IPS-NIHi7 (cell line): ENCODE measurements around the gene FOXS1.
A peak's percentile ranks its signal among the peaks of the same experiment; 100 is the strongest.
"Not testable (repeated sequence)": the region's sequence is repeated elsewhere in the genome, so short reads cannot be mapped to it uniquely, and the experiment has no call there.

ENCODE experiments used
- DNase-seq: peaks from one replicate; pipeline ENCODE4 v3.0.0; 2012; ENCODE audit warnings: mixed read lengths; ENCODE audit errors: extremely low spot score

FOXS1 gene

GRCh38 chr20:31823360-31824124 lies 21.9 kb downstream of the FOXS1 start:
- DNase-seq, result no peak

GRCh38 chr20:31822421-31823330 lies 22.7 kb downstream of the FOXS1 start:
- peak; percentile 96 for DNase-seq

GRCh38 chr20:31821427-31821826 lies 24.0 kb downstream of the FOXS1 start:
- DNase-seq, result no peak

DNA sequence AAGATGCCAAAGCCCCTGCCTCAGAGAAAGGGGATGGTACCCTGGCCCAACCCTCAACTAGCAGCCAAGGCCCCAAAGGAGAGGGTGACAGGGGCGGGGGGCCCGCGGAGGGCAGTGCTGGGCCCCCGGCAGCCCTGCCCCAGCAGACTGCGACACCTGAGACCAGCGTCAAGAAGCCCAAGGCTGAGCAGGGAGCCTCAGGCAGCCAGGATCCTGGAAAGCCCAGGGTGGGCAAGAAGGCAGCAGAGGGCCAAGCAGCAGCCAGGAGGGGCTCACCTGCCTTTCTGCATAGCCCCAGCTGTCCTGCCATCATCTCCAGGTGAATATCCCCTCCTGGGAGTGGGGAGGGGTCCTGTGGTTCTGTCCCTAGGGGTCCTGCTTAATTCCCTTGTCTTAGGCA lies 25.2 kb downstream of the FOXS1 start:
- DNase-seq, result no peak

GRCh38 chr20:31819083-31819784 lies 26.2 kb downstream of the FOXS1 start, which contains the start of gene MYLK2:
Gene MYLK2 (plus strand): TSS chr20:31819356. CDS start chr20:31819581, 225 bp downstream.
- no peak for DNase-seq

DNA sequence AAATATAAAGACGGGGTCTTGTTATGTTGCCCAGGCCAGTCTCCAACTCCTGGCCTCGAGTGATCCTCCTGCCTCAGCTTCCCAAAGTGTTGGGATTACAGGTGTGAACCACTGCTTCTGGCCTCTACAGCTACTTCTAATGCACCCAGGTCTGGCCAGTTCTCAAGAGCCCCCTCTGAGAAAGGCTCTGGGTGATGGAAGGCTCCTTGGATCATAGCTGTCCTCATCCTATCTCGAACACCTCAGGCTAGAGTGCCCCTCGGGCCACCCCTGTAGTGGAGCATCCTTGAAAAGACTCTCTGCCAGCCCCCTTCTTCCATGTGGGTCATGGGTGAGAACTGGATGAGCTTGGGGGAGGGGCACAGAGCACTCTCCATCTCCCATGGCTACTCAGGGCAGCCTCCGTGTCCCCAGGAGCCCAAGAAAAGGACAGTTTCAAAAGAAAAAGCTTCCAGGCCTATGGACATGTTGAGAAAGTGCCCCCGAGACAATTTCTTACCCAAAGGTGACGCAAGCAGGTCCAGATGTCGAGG lies 27.0 kb downstream of the FOXS1 start:
- DNase-seq, result no peak

- no peak for DNase-seq
Observed at GRCh38 chr20:31817461-31817860, 27.9 kb downstream of the FOXS1 start.

DNA sequence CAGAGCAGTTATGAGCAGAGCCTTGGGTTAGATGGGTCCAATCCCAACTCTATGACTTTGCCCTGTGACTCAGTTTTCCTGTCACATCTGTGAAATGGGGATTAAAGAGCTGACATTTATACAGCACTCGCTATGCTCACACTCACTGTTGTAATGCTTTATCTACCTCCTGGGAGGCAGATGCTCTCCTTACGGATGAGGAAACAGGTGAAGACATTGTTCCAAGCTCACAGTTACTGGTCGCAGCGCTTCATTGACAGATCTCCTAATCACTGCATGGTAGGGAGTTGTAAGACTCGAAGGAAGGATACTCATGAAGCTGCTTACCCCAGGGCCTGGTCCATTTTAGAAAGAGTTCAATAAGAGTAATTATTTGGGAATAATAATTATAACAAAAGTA lies 29.2 kb downstream of the FOXS1 start:
- DNase-seq, result no peak

DNA sequence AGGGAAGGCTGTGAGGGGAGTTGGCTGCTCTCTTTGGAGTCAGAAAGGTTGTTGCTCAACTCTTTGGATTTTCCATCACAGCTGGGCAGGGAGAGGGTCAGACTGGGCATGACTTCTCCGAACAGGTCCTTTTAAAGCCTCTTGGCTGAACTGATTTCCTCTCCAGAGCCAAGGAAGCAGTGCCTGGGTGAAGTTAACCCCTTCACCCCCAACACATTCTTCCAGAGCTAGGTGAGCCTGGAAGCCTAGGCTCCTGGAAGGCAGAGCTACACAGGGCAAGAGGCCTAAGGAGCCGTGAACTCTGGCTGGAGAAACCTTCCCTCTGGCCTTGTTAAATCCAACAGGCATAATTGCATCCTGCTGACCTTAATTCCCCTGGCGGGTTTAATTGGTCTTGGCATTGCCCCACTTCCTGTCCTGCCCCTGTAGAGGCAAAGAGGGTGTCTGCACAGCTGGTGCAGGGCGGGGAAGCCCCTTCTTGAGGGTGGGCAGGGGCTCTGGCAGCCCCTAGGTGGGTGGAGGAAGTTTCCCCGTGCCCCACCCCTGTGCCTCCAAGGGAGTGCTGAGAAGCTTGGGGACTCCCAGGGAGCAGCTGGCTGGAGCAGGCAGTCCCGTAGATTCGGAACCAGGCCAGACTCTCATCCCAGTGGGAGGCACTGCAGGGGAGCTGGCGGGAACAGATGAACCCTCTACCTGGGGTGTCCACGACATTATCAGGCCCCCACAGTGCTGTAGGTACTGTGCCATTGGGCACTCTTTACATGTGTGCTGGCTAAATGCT lies 29.8 kb downstream of the FOXS1 start:
- peak; percentile 45 for DNase-seq

- DNase-seq, result not testable (repeated sequence)
Observed at GRCh38 chr20:31814142-31814541, 31.3 kb downstream of the FOXS1 start.

GRCh38 chr20:31813611-31814010 lies 31.8 kb downstream of the FOXS1 start:
- DNase-seq, result no peak

DNA sequence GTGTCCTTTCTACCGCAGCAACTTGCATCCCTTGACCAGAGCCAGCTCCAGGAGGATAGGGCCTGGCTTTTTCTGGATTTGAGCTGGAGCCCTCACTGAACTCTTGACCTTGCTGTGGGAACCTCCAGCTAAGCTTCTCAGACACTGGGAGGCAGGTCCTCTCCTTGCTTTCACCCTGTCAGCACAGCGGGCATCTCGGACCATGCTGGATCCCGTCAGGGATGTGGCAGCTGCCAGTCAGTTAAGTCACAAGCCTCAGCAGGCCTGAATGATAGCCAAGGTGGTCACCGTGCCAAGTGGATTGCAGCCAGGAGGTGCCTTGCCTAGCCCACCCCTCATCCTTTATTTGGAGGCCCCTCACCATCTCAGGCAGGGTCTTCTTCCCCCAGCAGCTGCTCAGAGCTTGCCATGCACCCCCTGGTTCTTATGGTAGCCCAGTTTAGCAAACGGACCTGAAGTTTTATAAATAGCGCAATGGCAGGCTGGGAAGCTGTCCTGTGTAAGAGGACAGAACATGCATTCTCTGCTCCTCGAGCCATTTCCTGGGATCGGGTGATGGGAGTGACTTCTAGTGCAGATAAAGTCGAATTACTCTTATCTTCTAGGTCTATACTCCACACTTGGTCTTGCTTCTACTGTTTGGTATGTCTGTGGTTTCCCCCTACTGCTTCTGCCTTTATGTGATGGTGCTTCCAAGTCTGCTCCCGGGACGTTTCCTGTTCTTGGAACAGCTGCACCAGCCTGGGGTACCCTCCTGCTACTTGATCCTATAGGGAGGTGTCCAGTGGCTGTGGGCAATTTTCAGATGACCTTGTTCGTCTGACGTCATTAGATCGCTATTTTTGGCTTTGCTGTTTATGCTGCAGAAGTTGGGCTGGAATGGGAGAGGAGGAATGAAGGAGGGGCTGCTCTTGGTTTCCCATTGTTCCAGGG lies 33.3 kb downstream of the FOXS1 start:
- DNase-seq, result no peak

DNA sequence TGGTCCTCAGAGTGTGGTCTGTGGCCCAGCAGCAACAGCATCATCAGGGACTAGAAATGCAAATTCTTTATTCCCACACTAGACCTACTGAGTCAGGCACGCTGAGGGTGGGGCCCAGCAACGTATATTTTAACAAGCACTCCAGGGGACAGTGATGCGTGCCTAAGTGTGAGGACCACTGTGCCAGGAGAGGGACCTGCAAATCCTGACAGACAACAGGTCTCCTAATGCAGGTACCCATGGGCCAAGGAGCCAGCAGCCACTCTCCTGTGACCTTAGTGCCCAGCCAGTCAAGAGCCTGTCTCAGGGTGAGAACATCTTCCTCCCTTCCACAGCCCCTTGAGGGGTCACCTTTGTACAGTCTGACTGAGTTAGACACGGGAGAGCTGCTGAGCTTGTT lies 34.2 kb downstream of the FOXS1 start:
- DNase-seq, result no peak

DNA sequence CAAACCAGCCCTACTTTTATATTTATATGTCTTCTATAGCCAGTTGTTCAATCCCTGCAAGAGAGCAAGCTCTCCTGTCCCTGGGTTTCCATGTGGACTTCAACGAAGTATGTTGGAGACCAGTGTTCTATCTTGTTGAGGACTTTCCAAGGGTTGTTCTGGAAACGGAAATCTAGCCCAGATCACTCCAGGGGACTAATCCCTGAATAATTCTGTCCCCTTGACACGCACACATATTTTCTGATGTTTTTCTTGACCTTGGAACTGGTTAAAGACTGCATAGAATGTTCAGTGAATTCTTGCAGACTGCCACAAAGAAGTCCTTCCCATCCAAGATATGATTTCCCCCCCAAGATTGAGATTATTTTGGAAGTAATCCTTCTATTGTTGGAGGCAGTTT lies 35.7 kb downstream of the FOXS1 start:
- no peak for DNase-seq

GRCh38 chr20:31808481-31808880 lies 36.9 kb downstream of the FOXS1 start:
- no peak for DNase-seq

GRCh38 chr20:31806564-31807355 lies 38.6 kb downstream of the FOXS1 start:
- no peak for DNase-seq

DNA sequence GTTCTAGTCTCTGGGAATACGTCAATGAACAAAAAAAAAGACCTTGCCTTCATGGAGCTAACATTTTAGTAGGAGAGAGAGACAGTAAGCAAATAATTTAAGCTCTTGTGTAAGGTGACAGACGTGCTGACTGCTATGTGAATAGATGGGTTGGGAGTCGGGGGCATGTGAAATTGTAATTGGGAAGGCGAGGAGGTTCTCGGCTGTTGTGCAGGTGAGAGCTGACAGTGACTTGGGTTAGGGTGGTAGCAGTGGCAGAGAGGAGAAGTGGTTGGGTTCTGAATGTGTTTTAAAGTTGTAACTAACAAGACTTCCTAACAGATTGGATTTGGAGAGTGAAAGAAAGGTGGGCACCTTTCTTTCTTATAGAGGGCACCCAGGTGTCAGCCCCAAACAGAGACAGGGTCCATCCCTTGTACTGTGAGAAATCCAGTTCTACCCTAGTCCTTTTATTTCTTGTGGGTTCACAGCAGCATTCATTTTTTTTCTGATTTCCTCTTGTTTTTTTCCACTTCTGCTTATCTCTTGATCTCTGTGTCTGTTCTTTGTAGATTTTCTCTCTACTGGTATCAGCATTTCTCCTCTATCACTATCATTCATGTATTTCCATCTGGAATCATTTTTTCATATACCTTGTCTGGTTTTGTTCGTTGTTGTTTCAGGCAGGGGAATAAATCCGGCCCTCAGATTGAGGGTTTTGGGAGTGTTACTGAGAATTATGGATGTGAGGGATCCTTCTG lies 41.7 kb downstream of the FOXS1 start:
- no peak for DNase-seq

DNA sequence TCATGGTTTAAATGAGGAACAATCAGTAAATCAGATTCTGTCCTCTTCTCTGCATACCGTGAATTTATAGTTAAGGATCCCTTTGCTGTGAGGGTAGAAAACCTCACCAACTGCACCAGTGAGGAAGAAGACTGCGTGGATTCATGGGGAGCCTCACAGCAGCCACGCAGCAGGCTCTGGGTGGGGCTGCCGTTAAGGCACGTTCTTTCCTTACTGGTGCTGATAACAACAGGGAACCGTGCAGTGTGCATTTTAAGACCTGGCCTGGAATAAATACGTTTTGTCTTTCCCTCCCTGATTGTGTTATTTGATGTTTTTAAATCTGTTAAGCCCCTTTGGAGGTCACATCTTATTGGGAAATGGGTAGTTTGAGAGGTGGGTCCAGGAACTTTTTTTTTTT lies 43.9 kb downstream of the FOXS1 start:
- DNase-seq, result no peak
